ENCODE results near the gene CTLA4. TPM values are rescaled to one million over a fixed set of nuclear protein-coding genes. Genes with fewer than 3 reads are reported as not detected.

CTLA4 gene
- total RNA-seq, 1 experiment from 2014 or later = not detected

DNA sequence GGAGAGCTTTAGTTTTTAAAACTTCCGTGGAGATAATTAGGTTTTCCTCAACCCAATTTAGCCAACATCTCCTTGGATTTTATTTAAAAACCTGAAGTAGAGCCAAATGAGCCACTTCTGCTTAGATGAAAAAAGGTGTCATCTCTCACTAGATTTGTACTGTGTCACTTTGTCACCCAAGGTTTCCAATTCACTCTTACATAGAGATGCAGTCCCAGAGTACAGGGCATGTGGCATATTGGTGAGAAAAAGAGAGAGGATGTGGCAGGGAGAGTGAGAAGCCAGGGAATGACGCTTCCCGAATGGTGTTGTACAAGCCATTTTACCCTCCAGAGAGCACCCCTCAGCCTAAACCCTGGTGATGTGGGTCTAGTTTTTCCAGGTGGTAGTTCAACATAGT is 44.4 kb upstream of the CTLA4 start:
- BruUV-seq (replicated peaks) = no TSS peak
- Histone ChIP-seq H3K4me1 (ENCODE audit: insufficient read depth, low read length) (no peaks in the 10 kb centered on the region), H3K4me2 (ENCODE audit: low read length) (no peak overlapping the region), H3K27ac (ENCODE audit: low read length) (no peak overlapping the region), H3K27me3 (ENCODE audit: low read length) (peaks cover 4% of the 10 kb centered on the region; the same call in 1 of the 2 replicates), H2AFZ (ENCODE audit: low read length) (no peak overlapping the region), H3K4me3 (ENCODE audit: low read length) (no peak overlapping the region), H3K9ac (ENCODE audit: low read length) (no peak overlapping the region), H3K9me2 (replicated peaks; ENCODE audit: low read length) (no peaks in the 10 kb centered on the region), H3K79me2 (ENCODE audit: low read length) (no peaks in the 10 kb centered on the region), H4K20me1 (ENCODE audit: low read length) (no peaks in the 10 kb centered on the region), H3K36me3 (ENCODE audit: low read depth, low read length) (no peaks in the 10 kb centered on the region), H3K9me3 (ENCODE audit: low read length) (no peaks in the 10 kb centered on the region), H3F3A (ENCODE audit: low read length, unreplicated experiment) (no peaks in the 10 kb centered on the region)
- CTCF ChIA-PET = no interaction called here
- ATAC-seq (no peak), DNase-seq (no peak)
- intact Hi-C loops (cut with micrococcal nuclease) = no loop called here
- POLR2A ChIA-PET (ENCODE audit: unreplicated experiment) = no interaction called here
- TF ChIP-seq EZH2 (IDR thresholded peaks at IDR 0.05; ENCODE audit: low read length, unreplicated experiment) = no peak
- no peak for TF ChIP-seq EZH2phosphoT487 (IDR thresholded peaks at IDR 0.05; ENCODE audit: borderline replicate concordance, low read length)
- TF ChIP-seq, protein P1, sequence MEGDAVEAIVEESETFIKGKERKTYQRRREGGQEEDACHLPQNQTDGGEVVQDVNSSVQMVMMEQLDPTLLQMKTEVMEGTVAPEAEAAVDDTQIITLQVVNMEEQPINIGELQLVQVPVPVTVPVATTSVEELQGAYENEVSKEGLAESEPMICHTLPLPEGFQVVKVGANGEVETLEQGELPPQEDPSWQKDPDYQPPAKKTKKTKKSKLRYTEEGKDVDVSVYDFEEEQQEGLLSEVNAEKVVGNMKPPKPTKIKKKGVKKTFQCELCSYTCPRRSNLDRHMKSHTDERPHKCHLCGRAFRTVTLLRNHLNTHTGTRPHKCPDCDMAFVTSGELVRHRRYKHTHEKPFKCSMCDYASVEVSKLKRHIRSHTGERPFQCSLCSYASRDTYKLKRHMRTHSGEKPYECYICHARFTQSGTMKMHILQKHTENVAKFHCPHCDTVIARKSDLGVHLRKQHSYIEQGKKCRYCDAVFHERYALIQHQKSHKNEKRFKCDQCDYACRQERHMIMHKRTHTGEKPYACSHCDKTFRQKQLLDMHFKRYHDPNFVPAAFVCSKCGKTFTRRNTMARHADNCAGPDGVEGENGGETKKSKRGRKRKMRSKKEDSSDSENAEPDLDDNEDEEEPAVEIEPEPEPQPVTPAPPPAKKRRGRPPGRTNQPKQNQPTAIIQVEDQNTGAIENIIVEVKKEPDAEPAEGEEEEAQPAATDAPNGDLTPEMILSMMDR (conservative IDR thresholded peaks at IDR 0.05; ENCODE audit: low read depth, low read length) = no peak

DNA sequence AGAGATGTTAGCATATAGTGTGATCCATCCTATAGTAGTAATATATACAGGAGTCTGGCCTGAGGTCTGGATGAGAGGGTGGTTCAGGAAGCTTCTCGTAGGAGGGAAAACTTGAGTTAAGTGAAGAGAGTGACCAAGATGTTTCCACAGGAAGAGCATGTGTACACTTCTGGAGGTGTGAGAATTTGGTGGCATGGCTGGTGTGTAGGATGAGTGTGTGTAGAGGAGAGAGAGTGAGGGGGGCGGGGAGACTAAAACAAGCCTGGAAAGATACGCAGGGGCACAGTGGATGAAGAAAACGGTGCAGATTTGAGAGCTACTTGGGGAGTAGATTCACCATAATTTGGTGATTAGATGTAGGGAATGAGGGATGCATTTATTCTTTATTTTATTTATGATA is 43.5 kb upstream of the CTLA4 start:
- intact Hi-C loops (cut with micrococcal nuclease) = no loop called here
- no TSS peak for BruUV-seq (replicated peaks)
- DNase-seq (no peak), ATAC-seq (no peak)
- Histone ChIP-seq H3K4me1 (ENCODE audit: insufficient read depth, low read length) (no peaks in the 10 kb centered on the region), H2AFZ (ENCODE audit: low read length) (no peak overlapping the region), H3K36me3 (ENCODE audit: low read depth, low read length) (no peaks in the 10 kb centered on the region), H3K9me3 (ENCODE audit: low read length) (no peaks in the 10 kb centered on the region), H3K9ac (ENCODE audit: low read length) (no peak overlapping the region), H3F3A (ENCODE audit: low read length, unreplicated experiment) (no peaks in the 10 kb centered on the region), H4K20me1 (ENCODE audit: low read length) (no peaks in the 10 kb centered on the region), H3K9me2 (replicated peaks; ENCODE audit: low read length) (no peaks in the 10 kb centered on the region), H3K4me2 (ENCODE audit: low read length) (no peak overlapping the region), H3K27me3 (ENCODE audit: low read length) (peaks cover 4% of the 10 kb centered on the region; the same call in 1 of the 2 replicates), H3K79me2 (ENCODE audit: low read length) (no peaks in the 10 kb centered on the region), H3K27ac (ENCODE audit: low read length) (no peak overlapping the region), H3K4me3 (ENCODE audit: low read length) (no peak overlapping the region)
- TF ChIP-seq, protein P1 (conservative IDR thresholded peaks at IDR 0.05; ENCODE audit: low read depth, low read length) = no peak
- no peak for TF ChIP-seq EZH2 (IDR thresholded peaks at IDR 0.05; ENCODE audit: low read length, unreplicated experiment)
- TF ChIP-seq EZH2phosphoT487 (IDR thresholded peaks at IDR 0.05; ENCODE audit: borderline replicate concordance, low read length) = no peak
- ChIA-PET POLR2A (ENCODE audit: unreplicated experiment) (no interaction called here), CTCF (no interaction called here)

DNA sequence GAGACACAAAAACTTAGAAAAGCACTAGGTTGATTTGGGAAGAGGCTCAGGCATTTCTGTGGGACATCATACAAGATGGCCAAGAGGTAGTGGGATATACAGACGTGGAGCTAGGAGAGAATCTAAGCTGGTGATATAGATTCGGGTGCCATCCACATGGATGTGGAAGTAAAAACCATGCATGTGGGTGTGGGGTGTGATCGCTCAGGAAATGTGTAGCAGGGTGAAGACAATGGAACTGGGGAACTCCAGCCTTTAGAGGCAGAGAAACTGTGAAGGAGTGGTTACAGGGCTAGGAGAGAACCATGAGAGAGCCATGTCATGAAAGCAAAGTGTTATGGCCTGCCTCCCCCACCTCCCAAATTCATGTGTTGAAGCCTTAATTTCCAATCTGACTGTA is 43.0 kb upstream of the CTLA4 start:
- Histone ChIP-seq H2AFZ (ENCODE audit: low read length) (no peak overlapping the region), H3K79me2 (ENCODE audit: low read length) (no peaks in the 10 kb centered on the region), H3K9me2 (replicated peaks; ENCODE audit: low read length) (no peaks in the 10 kb centered on the region), H3F3A (ENCODE audit: low read length, unreplicated experiment) (no peaks in the 10 kb centered on the region), H3K9me3 (ENCODE audit: low read length) (no peaks in the 10 kb centered on the region), H3K27me3 (ENCODE audit: low read length) (peaks cover 4% of the 10 kb centered on the region; the same call in 1 of the 2 replicates), H3K27ac (ENCODE audit: low read length) (no peak overlapping the region), H3K4me2 (ENCODE audit: low read length) (no peak overlapping the region), H3K4me1 (ENCODE audit: insufficient read depth, low read length) (no peaks in the 10 kb centered on the region), H3K9ac (ENCODE audit: low read length) (no peak overlapping the region), H3K4me3 (ENCODE audit: low read length) (no peak overlapping the region), H3K36me3 (ENCODE audit: low read depth, low read length) (no peaks in the 10 kb centered on the region), H4K20me1 (ENCODE audit: low read length) (no peaks in the 10 kb centered on the region)
- intact Hi-C loops (cut with micrococcal nuclease) = no loop called here
- ChIA-PET CTCF (no interaction called here), POLR2A (ENCODE audit: unreplicated experiment) (no interaction called here)
- DNase-seq = no peak
- BruUV-seq (replicated peaks) = no TSS peak
- ATAC-seq = no peak
- no peak for TF ChIP-seq EZH2 (IDR thresholded peaks at IDR 0.05; ENCODE audit: low read length, unreplicated experiment)
- TF ChIP-seq, protein P1 (conservative IDR thresholded peaks at IDR 0.05; ENCODE audit: low read depth, low read length) = no peak
- TF ChIP-seq EZH2phosphoT487 (IDR thresholded peaks at IDR 0.05; ENCODE audit: borderline replicate concordance, low read length) = no peak
